ENCODE measurements around the gene CLDN10.

GRCh38 chr13:95564091-95564490 lies 11.6 kb downstream of the CLDN10 start:
- TF ChIP-seq CEBPB (IDR thresholded peaks at IDR 0.05) (no peak), USF1 (IDR thresholded peaks at IDR 0.05) (no peak), TAF1 (IDR thresholded peaks at IDR 0.05; ENCODE audit: low read depth) (no peak), RAD21 (IDR thresholded peaks at IDR 0.05; ENCODE audit: low read depth) (peak; percentile 31; the same call in 1 of the 2 replicates), MAX (IDR thresholded peaks at IDR 0.05) (no peak), NFIC (IDR thresholded peaks at IDR 0.05) (no peak), YY1 (IDR thresholded peaks at IDR 0.05; ENCODE audit: low read depth) (no peak), TEAD4 (IDR thresholded peaks at IDR 0.05) (no peak)
- TF ChIP-seq, protein P1, sequence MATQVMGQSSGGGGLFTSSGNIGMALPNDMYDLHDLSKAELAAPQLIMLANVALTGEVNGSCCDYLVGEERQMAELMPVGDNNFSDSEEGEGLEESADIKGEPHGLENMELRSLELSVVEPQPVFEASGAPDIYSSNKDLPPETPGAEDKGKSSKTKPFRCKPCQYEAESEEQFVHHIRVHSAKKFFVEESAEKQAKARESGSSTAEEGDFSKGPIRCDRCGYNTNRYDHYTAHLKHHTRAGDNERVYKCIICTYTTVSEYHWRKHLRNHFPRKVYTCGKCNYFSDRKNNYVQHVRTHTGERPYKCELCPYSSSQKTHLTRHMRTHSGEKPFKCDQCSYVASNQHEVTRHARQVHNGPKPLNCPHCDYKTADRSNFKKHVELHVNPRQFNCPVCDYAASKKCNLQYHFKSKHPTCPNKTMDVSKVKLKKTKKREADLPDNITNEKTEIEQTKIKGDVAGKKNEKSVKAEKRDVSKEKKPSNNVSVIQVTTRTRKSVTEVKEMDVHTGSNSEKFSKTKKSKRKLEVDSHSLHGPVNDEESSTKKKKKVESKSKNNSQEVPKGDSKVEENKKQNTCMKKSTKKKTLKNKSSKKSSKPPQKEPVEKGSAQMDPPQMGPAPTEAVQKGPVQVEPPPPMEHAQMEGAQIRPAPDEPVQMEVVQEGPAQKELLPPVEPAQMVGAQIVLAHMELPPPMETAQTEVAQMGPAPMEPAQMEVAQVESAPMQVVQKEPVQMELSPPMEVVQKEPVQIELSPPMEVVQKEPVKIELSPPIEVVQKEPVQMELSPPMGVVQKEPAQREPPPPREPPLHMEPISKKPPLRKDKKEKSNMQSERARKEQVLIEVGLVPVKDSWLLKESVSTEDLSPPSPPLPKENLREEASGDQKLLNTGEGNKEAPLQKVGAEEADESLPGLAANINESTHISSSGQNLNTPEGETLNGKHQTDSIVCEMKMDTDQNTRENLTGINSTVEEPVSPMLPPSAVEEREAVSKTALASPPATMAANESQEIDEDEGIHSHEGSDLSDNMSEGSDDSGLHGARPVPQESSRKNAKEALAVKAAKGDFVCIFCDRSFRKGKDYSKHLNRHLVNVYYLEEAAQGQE (IDR thresholded peaks at IDR 0.05; ENCODE audit: low read depth), result no peak

Data from Ishikawa (cell line).